ENCODE data around the gene DYNLL2.

DNA sequence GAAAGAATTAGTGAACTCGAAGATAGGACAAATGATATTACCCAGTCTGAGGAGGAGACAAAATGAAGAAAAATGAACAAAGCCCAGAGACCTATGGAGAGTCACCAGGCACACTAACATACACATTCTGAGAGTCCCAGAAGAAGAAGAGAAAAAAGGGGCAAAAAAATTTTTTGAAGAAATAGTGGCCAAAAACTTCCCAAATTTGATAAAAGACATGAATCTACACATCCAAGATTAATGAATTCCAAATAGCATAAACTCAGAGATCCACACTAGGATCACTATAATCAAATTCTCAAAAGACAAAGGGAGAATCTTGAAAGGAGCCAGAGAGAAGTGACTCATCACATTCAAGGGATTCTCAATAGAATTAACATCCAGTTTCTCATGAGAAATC lies 61.6 kb downstream of the DYNLL2 start:
- TF ChIP-seq EP300 (IDR thresholded peaks at IDR 0.05), result no peak
- TF ChIP-seq, protein P1, sequence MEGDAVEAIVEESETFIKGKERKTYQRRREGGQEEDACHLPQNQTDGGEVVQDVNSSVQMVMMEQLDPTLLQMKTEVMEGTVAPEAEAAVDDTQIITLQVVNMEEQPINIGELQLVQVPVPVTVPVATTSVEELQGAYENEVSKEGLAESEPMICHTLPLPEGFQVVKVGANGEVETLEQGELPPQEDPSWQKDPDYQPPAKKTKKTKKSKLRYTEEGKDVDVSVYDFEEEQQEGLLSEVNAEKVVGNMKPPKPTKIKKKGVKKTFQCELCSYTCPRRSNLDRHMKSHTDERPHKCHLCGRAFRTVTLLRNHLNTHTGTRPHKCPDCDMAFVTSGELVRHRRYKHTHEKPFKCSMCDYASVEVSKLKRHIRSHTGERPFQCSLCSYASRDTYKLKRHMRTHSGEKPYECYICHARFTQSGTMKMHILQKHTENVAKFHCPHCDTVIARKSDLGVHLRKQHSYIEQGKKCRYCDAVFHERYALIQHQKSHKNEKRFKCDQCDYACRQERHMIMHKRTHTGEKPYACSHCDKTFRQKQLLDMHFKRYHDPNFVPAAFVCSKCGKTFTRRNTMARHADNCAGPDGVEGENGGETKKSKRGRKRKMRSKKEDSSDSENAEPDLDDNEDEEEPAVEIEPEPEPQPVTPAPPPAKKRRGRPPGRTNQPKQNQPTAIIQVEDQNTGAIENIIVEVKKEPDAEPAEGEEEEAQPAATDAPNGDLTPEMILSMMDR (IDR thresholded peaks at IDR 0.05), result no peak
